HG02973 (cell line): ENCODE data around the gene SOX1.

Experiments
- ATAC-seq: cut with Tn5 transposase; IDR thresholded peaks from one replicate; pipeline ENCODE4 v1.9.1; 2021; ENCODE audit warnings: moderate library complexity; ENCODE audit not compliant: unreplicated experiment

SOX1 gene

GRCh38 chr13:112067116-112067741 lies at the start of gene SOX1:
TSS of gene SOX1 (plus strand) at chr13:112067149. CDS start at chr13:112067659, 510 bp downstream.
- ATAC-seq, result no peak

- no peak for ATAC-seq
Observed at GRCh38 chr13:112024577-112024976, 42.4 kb upstream of the SOX1 start.

DNA sequence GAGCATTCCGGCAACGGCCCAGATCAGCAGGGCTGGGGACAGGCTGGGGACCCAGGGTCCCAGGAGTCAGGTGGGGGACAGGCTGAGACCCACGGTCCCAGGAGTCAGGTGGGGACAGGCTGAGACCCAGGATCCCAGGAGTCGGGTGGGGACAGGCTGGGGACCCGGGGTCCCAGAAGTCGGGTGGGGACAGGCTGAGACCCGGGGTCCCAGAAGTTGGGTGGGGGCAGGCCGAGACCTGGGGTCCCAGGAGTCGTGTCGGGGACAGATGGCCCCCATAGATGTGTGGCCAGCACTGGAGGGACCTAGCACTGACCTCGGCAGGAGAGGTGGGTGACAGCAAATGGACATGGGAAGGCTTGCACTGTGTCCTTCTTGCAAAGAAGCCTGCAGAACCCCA lies 39.7 kb upstream of the SOX1 start:
- no peak for ATAC-seq

- ATAC-seq, result no peak
Observed at GRCh38 chr13:112028481-112028880, 38.5 kb upstream of the SOX1 start.

DNA sequence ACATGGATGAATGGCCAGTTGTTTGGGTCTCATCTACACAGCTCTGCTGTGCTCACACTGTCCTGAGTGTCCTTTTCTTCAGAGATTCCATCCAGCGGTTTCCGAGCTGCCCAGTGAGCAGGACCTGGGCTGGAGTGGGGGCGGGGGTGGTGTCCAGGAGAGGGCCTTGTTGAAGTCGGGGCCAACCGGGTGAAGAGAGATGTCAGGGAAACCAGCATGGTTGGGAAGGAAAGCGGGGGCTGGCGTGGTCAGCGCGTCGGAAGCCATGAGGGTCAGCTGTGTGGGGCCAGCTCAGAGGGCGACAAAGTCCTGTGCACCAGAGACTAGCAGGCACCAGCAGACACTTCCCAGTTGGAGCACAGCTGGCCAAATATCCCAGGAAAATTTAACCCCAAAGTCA lies 37.8 kb upstream of the SOX1 start:
- ATAC-seq, result no peak

DNA sequence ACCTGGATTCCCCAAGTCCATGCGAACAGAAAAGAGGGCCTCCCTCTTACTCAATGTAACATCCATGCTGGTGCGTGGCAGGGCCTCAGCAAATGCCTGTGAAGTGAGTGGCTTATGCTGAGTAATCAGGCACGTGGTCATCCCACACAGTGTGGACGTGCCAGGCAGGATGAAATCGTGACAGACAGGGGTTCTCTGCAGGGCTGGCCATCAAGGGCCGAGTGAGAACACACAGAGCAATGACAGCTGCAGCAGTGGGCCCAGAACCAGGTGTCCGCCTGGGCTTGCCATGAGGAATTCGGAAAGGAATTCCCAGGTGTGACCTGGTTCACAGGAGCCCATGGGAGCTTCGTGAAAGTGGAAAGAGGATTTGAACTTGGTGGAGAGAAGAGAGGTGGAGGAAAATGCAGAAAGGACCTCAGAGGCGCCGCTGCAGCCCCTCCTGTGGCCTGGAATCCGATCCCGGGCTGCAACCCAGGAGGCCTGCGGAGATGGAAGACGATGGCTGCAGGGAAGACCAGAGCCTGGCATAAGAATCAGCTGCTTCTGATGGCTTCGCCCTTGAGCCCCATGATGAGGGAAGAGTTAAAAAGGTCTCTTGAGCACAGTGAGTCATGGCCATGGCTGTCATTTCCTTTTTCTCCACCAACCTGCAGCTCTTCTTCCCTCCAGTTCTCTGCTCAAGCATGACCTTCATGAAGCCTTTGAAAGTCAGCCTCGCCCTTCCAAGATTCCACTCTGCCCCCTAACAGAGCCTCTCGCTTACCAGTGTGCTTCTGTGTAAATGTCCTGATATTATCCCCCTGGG lies 34.6 kb upstream of the SOX1 start:
- no peak for ATAC-seq

GRCh38 chr13:112034231-112034630 lies 32.7 kb upstream of the SOX1 start:
- ATAC-seq, result no peak

DNA sequence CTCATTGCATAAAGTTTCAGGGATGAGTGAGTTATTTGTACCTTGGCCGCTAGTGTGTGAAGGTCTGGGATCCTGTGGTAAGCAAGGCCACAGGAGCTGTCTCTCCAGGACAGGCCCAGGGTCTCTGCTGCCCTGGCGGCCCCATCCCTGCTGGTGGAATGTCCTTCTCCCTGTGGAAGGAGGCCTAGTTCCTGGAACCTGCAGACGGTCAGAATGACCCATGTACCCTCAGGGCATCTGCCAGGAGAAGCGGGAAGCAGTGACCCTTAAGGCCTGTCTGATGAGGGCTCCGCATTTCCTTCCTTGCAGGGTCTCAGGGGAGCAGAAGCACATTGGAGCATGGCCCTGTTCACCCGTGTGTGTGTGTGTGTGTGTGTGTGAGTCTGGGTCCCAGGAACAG lies 32.1 kb upstream of the SOX1 start:
- ATAC-seq, result no peak

GRCh38 chr13:112042496-112042895 lies 24.5 kb upstream of the SOX1 start:
- ATAC-seq, result no peak

DNA sequence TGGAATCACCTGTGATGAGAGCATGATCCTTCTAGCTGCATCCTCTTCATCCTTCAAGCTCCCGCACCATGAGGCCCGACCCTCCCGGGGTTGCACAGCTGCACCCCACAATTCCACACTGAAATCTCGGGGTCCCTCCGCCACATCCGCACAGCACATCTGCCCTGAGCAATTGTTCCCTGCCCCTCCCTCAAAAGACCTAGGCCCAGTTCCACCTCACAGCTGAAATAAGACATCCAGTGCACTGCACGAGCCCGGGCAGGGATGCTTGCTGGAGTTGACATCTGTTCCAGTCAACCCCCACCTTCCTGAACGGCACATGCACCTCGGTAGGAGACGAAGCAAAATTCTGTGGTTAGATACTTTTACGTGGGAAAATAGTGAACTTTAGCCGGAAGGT lies 14.7 kb upstream of the SOX1 start:
- ATAC-seq, result no peak

GRCh38 chr13:112053167-112053743 lies 13.7 kb upstream of the SOX1 start:
- no peak for ATAC-seq

DNA sequence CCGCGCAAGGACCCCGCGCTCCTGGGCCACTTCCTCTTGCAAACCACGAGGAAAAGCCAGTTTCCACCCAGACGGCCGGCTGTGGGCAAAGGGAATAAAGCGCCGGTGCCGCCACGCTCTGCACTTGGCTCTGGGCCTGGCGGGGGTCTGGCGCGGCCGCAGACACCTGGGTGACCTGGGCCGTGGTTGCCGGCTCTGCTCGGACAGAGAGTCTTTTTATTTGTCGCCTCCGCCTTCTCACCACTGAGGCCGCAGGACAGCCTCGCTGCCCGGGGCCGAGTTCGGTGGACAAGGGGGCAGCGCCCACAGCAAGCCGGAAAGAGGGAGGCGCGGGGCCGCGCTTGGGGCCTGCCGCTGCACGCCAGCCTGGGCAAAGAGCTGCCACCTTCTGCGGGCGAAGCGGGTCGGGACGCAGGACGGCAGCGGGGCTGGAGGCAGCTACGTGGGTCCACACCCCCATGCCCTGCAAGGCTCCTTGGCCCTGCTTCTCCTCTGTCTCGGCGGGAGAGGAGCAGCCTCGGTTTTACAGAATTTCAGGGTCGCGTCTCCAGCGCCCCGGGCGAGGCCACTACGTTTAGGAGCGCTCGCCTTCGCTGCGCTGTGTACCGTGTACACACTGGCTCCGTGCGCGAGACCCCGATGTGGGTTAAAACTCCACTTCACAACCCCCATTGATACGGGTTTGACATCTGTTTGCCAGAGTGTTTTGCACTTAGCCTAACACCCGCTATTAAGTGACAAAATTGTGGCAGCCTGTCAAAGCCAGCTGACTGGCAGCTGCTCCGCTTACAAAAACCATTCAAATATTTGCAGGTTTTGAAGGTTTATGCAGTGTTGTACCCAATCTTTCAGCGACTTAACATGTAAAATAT lies 13.0 kb upstream of the SOX1 start:
- no peak for ATAC-seq

GRCh38 chr13:112054616-112055015 lies 12.3 kb upstream of the SOX1 start:
- ATAC-seq, result no peak

DNA sequence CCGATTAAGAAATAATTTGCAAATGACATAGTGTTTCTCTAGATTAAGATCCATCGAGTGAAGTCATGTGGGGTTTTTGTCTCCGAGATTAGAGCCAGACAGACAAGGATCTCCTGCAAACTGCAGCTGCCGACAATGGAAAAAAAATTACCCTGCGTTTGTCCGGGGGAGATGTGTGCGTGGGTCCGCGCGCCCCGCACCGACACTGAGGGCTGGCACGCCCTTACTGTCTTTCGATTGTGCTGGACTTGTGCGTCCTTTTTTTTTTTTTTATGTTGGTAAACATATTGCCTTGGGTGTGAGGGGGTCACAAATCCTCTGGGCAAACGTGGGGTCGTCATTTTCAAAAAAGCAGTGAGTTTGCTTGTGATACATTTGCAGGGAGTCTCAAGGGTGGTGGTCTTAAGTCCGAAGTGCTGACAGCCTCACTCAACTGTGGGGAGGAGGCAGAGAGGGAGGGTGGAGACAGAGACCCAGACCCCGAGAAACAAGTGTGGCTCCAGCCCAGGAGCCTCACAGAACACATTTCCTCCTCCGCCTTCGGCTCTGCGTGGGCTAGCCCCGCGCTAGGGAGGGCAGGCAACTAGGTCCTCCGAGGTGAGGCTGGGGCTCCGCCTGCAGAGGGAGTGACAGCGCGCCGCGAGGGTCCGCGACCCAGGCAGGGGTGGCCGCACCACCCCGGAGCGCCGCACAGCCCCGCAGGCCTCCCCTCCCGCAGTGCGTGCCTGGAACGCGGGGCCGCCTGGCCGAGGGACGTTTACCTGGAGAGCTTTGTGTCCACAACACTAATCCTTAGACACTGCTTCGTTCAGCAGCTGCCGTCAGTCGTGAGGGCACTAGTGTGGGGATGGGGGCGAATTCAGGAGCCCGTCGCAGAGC lies 11.7 kb upstream of the SOX1 start:
- no peak for ATAC-seq

DNA sequence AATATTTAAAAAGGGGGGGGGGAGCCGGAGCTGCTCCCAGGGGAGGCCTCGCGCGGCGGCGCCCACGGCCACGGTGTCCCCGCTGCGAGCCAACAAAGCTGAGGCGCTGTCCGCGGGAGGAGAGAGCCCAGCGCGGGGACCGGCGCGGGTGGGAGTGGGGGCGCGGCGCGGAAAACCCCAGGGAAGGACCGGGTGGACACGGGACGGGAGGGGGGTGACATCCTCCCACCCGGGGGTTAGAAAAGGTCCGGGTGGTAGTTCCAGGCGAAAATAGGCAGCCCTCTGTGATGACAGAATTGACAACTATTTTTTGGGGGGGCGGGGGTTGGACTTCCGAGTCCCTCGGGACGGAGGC lies 11.1 kb upstream of the SOX1 start:
- ATAC-seq, result no peak

GRCh38 chr13:112056284-112056727 lies 10.6 kb upstream of the SOX1 start:
- ATAC-seq, result no peak

- ATAC-seq, result no peak
Observed at GRCh38 chr13:112056739-112057438, 10.1 kb upstream of the SOX1 start.

- ATAC-seq, result no peak
Observed at GRCh38 chr13:112057439-112057735, 9.6 kb upstream of the SOX1 start.

DNA sequence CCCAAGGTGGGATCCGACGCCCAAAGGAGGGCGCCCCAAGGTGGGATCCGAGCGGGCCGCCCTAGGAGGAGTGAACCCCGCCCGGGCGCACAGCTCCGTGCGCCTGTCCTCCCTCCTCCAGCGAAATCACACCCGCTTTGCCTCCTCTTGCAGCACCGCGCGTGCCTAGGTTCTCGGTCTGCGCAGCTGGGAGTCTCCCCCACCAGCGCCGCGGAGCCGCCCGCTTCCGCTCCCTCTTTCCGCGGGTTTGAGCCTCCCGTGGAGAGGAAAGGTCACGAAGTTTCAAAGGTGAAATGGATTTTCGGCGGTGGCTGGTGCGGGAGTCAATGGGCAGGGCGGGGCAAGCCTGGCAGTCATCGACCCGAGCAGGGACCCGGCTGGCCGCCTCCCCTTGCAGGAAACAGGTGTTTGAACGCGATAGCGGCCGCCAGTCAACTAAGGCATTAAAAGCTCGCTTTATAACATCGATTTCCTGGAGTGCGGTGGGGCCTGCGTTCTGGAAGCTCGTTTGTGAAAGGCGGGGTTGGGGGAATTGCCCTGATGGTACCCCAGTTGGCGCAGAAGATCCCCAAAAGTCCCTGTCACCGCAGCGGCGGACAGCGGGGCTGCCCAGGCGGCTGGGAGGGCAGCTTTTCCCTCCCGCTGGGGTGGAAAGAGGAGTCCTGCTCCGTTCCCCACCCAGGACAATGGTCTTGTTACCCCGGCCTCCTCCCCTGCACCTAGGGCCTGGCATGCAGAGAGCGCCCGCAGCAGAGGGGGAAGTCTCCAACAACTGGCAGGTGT lies 9.0 kb upstream of the SOX1 start:
- no peak for ATAC-seq
